ENCODE measurements around the gene SKI.
"Not testable (repeated sequence)": the region's sequence is repeated elsewhere in the genome, so short reads cannot be mapped to it uniquely, and the experiment has no call there.

The SKI gene

GRCh38 chr1:2291577-2291976 lies 63.5 kb downstream of the SKI start:
- Histone ChIP-seq H3K4me1 (peaks cover 9 to 99% (median 78%) of the 10 kb centered on the region in 4 donors), H3K27me3 (no peaks in the 10 kb centered on the region), H3K4me3 (peak overlapping the region; percentile 34 to 45), H3K9me3 (no peaks in the 10 kb centered on the region), H3K27ac (peak overlapping the region; percentile 59 to 62), H3K36me3 (no peaks in the 10 kb centered on the region)
- TF ChIP-seq, protein P1, sequence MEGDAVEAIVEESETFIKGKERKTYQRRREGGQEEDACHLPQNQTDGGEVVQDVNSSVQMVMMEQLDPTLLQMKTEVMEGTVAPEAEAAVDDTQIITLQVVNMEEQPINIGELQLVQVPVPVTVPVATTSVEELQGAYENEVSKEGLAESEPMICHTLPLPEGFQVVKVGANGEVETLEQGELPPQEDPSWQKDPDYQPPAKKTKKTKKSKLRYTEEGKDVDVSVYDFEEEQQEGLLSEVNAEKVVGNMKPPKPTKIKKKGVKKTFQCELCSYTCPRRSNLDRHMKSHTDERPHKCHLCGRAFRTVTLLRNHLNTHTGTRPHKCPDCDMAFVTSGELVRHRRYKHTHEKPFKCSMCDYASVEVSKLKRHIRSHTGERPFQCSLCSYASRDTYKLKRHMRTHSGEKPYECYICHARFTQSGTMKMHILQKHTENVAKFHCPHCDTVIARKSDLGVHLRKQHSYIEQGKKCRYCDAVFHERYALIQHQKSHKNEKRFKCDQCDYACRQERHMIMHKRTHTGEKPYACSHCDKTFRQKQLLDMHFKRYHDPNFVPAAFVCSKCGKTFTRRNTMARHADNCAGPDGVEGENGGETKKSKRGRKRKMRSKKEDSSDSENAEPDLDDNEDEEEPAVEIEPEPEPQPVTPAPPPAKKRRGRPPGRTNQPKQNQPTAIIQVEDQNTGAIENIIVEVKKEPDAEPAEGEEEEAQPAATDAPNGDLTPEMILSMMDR (IDR thresholded peaks at IDR 0.05) = no peak
- intact Hi-C loops (cut with DNase I; ENCODE audit: low total_unique reads) = no loop called here
- DNase-seq = no peak

GRCh38 chr1:2292725-2293450 lies 64.8 kb downstream of the SKI start:
- peaks cover 9 to 99% (median 77%) of the 10 kb centered on the region in 4 donors for H3K4me1 ChIP-seq
- TF ChIP-seq, protein P1 (IDR thresholded peaks at IDR 0.05) = no peak
- no peaks in the 10 kb centered on the region for H3K9me3 ChIP-seq
- H3K27me3 ChIP-seq = no peaks in the 10 kb centered on the region
- peak overlapping the region; percentile 54 to 62 for H3K27ac ChIP-seq
- intact Hi-C loops (cut with DNase I; ENCODE audit: low total_unique reads) = no loop called here
- H3K36me3 ChIP-seq = peaks cover 0 to 9% (median 0%) of the 10 kb centered on the region in 3 donors
- DNase-seq = no peak
- H3K4me3 ChIP-seq = no peak overlapping the region

GRCh38 chr1:2294033-2294724 lies 66.1 kb downstream of the SKI start:
- Histone ChIP-seq H3K9me3 (no peaks in the 10 kb centered on the region), H3K36me3 (peaks cover 0 to 9% (median 0%) of the 10 kb centered on the region in 3 donors), H3K27ac (peak overlapping the region; percentile 54 to 62), H3K27me3 (no peaks in the 10 kb centered on the region), H3K4me1 (peaks cover 13 to 99% (median 78%) of the 10 kb centered on the region in 4 donors), H3K4me3 (no peak overlapping the region)
- DNase-seq = no peak
- intact Hi-C loops (cut with DNase I; ENCODE audit: low total_unique reads) = no loop called here
- TF ChIP-seq, protein P1 (IDR thresholded peaks at IDR 0.05) = no peak

DNA sequence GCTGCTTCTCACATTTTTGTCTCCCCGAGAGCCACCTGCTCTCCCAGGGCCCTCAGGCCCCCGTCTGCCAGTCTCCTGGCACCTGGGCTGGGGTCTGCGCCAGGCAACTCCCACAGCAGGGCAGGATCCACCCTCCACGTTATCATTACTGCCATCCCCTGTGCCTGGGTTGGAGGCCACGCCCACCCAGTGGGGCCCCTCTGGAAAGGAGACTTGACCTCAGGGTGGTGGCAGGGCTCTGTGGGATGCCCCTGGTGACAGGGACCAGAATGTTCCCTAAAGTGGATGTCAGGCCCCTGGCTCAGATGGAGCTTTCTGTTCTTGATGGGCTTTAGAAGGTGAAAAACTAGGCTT lies 66.6 kb downstream of the SKI start:
- no peaks in the 10 kb centered on the region for H3K9me3 ChIP-seq
- intact Hi-C loops (cut with DNase I; ENCODE audit: low total_unique reads) = no loop called here
- no peak for DNase-seq
- H3K36me3 ChIP-seq = peaks cover 0 to 9% (median 0%) of the 10 kb centered on the region in 3 donors
- H3K4me3 ChIP-seq = no peak overlapping the region
- no peaks in the 10 kb centered on the region for H3K27me3 ChIP-seq
- H3K4me1 ChIP-seq = peaks cover 15 to 99% (median 78%) of the 10 kb centered on the region in 4 donors
- H3K27ac ChIP-seq = peak overlapping the region; percentile 54 to 62
- TF ChIP-seq, protein P1 (IDR thresholded peaks at IDR 0.05) = no peak

- Histone ChIP-seq H3K4me1 (peaks cover 10 to 99% (median 78%) of the 10 kb centered on the region in 4 donors), H3K27ac (no peak overlapping the region), H3K36me3 (peaks cover 0 to 9% (median 0%) of the 10 kb centered on the region in 3 donors), H3K27me3 (no peaks in the 10 kb centered on the region), H3K4me3 (no peak overlapping the region), H3K9me3 (no peaks in the 10 kb centered on the region)
- DNase-seq = no peak
- intact Hi-C loops (cut with DNase I; ENCODE audit: low total_unique reads) = no loop called here
- TF ChIP-seq, protein P1 (IDR thresholded peaks at IDR 0.05) = no peak
Measured at GRCh38 chr1:2295526-2295925, 67.4 kb downstream of the SKI start.

- H3K27ac ChIP-seq; DNase-seq; H3K4me3 ChIP-seq; H3K27me3 ChIP-seq; H3K36me3 ChIP-seq; H3K9me3 ChIP-seq; intact Hi-C loops (cut with DNase I; ENCODE audit: low total_unique reads): not testable (repeated sequence)
- peaks cover 13 to 99% (median 78%) of the 10 kb centered on the region in 4 donors for H3K4me1 ChIP-seq
Measured at GRCh38 chr1:2296211-2296610, 68.1 kb downstream of the SKI start.

Measured in tibial artery (tissue), 4 donors.